Measurements from ENCODE around the gene NEO1. TPM values are rescaled to one million over a fixed set of nuclear protein-coding genes. Genes with fewer than 3 reads are reported as not detected.

NEO1 gene
- total and polyA plus RNA-seq, 2 of the 13 experiments (the other 11 are each of a cell fraction or from before 2014, with no cell fraction given), result 8.4 to 11.0 TPM

DNA sequence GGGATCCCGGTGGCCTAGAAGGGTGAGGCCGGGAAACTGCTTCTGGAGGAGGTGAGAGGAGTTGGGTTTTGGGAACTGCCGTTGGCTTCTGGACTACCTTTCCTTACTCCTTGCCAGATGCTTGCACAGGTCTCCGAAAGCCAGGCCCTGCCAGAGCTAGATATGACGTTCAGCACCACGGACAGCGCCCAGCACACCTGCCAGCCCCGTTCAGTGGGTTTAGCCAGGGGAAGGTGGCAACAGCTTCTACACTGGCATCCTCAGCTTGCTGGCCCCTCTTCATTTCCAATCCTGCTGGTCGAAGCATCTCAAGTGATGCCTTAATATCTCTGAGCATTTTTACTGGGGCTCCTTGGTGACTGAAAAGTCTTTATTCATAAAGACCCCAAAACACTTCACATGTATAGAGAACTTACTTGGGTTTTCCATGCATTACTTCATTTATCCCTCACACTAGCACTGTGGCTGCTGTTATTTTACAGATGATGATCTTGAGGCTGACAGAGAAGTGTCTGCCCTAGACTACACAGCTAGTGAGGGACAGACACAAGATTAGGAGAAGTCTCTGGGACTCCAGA lies 294.6 kb downstream of the NEO1 start (continued):
- TF ChIP-seq, protein P1, sequence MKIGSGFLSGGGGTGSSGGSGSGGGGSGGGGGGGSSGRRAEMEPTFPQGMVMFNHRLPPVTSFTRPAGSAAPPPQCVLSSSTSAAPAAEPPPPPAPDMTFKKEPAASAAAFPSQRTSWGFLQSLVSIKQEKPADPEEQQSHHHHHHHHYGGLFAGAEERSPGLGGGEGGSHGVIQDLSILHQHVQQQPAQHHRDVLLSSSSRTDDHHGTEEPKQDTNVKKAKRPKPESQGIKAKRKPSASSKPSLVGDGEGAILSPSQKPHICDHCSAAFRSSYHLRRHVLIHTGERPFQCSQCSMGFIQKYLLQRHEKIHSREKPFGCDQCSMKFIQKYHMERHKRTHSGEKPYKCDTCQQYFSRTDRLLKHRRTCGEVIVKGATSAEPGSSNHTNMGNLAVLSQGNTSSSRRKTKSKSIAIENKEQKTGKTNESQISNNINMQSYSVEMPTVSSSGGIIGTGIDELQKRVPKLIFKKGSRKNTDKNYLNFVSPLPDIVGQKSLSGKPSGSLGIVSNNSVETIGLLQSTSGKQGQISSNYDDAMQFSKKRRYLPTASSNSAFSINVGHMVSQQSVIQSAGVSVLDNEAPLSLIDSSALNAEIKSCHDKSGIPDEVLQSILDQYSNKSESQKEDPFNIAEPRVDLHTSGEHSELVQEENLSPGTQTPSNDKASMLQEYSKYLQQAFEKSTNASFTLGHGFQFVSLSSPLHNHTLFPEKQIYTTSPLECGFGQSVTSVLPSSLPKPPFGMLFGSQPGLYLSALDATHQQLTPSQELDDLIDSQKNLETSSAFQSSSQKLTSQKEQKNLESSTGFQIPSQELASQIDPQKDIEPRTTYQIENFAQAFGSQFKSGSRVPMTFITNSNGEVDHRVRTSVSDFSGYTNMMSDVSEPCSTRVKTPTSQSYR (CRISPR knock-in tag; IDR thresholded peaks at IDR 0.05; ENCODE audit: borderline replicate concordance), result peak; percentile 62; the same call in 1 of the 2 replicates
- TF ChIP-seq, protein P2, sequence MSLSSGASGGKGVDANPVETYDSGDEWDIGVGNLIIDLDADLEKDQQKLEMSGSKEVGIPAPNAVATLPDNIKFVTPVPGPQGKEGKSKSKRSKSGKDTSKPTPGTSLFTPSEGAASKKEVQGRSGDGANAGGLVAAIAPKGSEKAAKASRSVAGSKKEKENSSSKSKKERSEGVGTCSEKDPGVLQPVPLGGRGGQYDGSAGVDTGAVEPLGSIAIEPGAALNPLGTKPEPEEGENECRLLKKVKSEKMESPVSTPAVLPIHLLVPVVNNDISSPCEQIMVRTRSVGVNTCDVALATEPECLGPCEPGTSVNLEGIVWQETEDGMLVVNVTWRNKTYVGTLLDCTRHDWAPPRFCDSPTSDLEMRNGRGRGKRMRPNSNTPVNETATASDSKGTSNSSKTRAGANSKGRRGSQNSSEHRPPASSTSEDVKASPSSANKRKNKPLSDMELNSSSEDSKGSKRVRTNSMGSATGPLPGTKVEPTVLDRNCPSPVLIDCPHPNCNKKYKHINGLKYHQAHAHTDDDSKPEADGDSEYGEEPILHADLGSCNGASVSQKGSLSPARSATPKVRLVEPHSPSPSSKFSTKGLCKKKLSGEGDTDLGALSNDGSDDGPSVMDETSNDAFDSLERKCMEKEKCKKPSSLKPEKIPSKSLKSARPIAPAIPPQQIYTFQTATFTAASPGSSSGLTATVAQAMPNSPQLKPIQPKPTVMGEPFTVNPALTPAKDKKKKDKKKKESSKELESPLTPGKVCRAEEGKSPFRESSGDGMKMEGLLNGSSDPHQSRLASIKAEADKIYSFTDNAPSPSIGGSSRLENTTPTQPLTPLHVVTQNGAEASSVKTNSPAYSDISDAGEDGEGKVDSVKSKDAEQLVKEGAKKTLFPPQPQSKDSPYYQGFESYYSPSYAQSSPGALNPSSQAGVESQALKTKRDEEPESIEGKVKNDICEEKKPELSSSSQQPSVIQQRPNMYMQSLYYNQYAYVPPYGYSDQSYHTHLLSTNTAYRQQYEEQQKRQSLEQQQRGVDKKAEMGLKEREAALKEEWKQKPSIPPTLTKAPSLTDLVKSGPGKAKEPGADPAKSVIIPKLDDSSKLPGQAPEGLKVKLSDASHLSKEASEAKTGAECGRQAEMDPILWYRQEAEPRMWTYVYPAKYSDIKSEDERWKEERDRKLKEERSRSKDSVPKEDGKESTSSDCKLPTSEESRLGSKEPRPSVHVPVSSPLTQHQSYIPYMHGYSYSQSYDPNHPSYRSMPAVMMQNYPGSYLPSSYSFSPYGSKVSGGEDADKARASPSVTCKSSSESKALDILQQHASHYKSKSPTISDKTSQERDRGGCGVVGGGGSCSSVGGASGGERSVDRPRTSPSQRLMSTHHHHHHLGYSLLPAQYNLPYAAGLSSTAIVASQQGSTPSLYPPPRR (CRISPR knock-in tag; IDR thresholded peaks at IDR 0.05; ENCODE audit: borderline replicate concordance), result no peak
- TF ChIP-seq ARNTL (CRISPR knock-in tag; IDR thresholded peaks at IDR 0.05), result no peak
- TF ChIP-seq XBP1 (CRISPR knock-in tag; IDR thresholded peaks at IDR 0.05), result peak; percentile 65; the same call in 1 of the 2 replicates
- TF ChIP-seq ZNF33A (CRISPR knock-in tag; IDR thresholded peaks at IDR 0.05; ENCODE audit: borderline replicate concordance), result no peak
- TF ChIP-seq NKX3-1 (CRISPR knock-in tag; IDR thresholded peaks at IDR 0.05), result peak; percentile 67; the same call in 1 of the 2 replicates
- TF ChIP-seq, protein P3, sequence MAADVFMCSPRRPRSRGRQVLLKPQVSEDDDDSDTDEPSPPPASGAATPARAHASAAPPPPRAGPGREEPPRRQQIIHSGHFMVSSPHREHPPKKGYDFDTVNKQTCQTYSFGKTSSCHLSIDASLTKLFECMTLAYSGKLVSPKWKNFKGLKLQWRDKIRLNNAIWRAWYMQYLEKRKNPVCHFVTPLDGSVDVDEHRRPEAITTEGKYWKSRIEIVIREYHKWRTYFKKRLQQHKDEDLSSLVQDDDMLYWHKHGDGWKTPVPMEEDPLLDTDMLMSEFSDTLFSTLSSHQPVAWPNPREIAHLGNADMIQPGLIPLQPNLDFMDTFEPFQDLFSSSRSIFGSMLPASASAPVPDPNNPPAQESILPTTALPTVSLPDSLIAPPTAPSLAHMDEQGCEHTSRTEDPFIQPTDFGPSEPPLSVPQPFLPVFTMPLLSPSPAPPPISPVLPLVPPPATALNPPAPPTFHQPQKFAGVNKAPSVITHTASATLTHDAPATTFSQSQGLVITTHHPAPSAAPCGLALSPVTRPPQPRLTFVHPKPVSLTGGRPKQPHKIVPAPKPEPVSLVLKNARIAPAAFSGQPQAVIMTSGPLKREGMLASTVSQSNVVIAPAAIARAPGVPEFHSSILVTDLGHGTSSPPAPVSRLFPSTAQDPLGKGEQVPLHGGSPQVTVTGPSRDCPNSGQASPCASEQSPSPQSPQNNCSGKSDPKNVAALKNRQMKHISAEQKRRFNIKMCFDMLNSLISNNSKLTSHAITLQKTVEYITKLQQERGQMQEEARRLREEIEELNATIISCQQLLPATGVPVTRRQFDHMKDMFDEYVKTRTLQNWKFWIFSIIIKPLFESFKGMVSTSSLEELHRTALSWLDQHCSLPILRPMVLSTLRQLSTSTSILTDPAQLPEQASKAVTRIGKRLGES (CRISPR knock-in tag; IDR thresholded peaks at IDR 0.05; ENCODE audit: borderline replicate concordance), result peak; percentile 74; the same call in 1 of the 2 replicates
- no peak for TF ChIP-seq CHD2 (IDR thresholded peaks at IDR 0.05; ENCODE audit: low read depth, low read length)
- TF ChIP-seq ZNF205 (CRISPR knock-in tag; IDR thresholded peaks at IDR 0.05), result peak; percentile 36; the same call in 1 of the 2 replicates
- TF ChIP-seq ZNF34 (CRISPR knock-in tag; IDR thresholded peaks at IDR 0.05; ENCODE audit: borderline replicate concordance), result no peak
- TF ChIP-seq, protein P4, sequence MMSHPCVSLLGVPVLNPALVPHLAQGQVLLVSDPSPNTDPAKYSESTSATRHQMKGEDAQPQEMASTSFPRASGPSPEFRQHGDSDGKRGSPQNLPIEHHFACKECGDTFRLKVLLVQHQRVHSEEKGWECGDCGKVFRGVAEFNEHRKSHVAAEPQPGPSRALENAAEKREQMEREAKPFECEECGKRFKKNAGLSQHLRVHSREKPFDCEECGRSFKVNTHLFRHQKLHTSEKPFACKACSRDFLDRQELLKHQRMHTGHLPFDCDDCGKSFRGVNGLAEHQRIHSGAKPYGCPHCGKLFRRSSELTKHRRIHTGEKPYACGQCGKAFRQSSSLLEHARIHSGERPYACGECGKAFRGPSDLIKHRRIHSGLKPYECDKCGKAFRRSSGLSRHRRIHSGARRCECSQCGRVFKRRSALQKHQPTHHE (CRISPR knock-in tag; IDR thresholded peaks at IDR 0.05; ENCODE audit: borderline replicate concordance), result no peak
